T-helper 22 cell (primary cell): ENCODE results near the gene PAK5.

Experiments
- DNase-seq: peaks from one replicate; pipeline ENCODE4 v3.0.0-alpha.2; 2020; ENCODE audit warnings: low read depth

The PAK5 gene

DNA sequence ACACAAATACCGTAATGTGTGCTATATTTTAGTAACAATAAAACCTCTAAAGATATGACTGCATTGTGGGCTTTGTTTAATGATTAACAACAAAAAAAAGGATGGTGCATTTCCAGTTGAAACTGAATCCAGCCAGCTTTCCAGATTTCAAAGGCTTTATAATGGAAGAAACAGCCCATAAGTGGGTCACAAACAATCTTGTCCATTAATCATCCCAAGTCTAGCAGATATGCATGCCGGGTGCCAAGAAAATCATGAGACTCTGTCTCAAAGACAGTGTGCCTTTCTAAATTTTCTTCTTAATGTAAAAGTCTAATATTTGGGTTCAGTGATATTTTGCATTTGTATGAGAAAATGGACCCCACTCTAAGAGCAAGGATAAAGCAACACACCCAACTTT lies 345.1 kb downstream of the PAK5 start:
- DNase-seq = no peak

DNA sequence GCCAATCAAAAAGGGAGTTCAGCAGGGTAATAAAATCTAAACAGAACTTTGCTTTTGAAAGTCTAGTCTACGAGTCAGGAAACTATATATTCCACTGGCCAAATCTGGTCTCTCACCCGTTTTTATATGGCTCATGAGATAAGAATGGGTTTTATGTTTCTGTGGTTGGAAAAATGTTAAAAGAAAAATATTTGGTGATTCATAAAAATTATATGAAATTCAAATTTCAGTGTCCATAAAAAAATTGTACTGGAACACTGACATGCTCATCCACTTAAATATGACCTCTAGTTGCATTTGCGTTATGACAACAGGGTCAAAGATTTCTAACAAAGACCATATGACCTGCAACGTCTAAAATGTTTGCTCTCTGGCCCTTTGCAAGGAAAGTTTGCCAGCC lies 346.8 kb downstream of the PAK5 start:
- no peak for DNase-seq

DNA sequence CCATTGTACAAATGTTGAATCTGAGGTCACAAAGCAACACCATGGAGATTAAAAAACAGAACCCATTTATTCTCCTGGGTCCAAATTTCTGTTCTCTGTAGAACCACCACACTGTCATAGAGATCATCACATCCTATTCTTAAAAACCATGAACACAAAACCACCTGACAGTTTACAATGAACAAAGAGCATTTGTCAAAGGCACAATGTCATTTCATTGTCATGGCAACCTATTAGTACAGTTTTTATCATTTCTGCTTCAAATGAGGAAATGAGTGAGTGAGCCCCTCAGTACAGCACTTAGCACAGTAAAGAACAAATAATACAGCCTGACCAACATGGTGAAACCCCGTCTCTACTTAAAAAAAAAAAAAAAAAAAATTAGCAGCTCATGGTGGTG lies 347.6 kb downstream of the PAK5 start:
- no peak for DNase-seq

DNA sequence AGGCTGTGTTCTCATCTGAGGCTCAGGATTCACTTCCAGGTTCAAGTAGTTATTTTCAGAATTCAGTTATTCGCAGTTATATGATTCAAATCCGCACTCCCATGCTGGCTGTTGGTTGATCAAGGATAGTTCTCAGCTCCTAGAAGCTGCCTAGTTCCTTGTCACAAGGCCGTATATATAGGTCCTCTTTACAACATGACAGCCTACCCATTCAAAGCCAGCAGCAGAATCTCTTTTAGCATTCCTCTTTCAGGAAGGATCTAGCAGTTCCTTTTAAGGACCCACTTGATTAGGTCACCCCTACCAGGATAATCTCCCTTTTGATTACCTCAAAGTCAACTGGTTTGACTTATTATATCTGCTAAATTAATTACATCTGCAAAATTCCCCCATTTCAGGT lies 348.2 kb downstream of the PAK5 start:
- no peak for DNase-seq

DNA sequence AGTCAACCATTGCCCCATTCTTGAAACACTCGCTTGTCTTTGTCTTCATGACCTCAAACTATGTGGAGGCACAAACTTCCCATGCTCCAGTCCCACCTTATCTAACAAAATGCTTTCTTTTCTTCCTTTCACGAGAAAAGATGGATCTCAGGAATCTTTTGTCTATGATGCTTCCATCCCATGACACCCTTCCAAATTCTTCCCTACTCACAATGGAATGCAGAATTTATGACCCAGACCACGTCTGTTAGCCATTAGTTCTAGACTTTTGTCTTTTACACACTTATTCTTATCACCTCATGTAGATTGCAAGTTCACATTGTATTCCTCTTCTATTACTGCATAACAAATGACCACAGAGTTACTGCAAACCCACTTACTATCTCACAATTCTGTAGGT lies 348.7 kb downstream of the PAK5 start:
- no peak for DNase-seq

DNA sequence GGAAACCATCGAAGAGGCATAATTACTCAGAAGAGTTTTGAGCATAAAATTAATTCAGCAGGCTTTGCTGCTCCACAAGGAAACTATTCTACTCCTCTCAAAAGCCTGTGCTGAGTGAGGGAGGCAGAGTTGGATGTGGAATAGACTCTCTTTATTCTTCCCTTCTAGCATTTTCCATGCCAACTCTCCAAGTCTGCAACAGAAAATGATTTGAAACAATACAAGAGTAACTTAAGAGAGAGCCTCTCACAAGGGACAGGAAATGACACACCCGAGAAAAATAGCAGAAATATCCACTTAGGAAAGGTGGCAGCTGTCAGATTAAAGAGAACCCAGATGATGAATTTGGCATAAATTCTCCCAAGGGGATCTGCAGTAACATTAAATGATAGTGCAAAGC lies 350.8 kb downstream of the PAK5 start:
- no peak for DNase-seq
